ENCODE data around the gene PLXNA4. TPM values are rescaled to one million over a fixed set of nuclear protein-coding genes. Genes with fewer than 3 reads are reported as not detected.

Gene PLXNA4
- total and polyA plus RNA-seq, 10 donors: 0.15 to 14.7 (median 8.7) TPM

DNA sequence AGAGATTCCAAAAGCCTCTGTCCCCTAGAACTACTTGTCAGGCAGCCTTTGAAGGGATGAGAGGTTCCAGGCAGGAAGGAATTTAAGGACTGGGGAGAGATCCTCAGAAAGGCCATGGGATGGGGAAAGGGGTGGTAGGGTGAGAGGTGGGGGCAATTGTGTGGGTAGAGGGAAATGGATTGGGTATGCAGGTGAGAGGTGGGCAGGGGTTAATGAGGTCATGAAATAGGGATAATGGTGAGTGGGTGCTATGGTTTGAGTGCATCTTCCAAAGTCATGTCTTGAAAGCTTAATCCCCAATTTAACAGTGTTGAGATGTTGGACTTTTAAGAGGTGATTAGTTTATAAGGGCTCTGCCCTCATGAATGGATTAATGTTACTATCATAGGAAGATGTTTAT is 383.5 kb downstream of the PLXNA4 start:
- intact Hi-C loops (cut with DNase I; ENCODE audit: low total_unique reads): no loop called here
- H3K4me1 ChIP-seq: no peaks in the 10 kb centered on the region
- TF ChIP-seq, protein P1, sequence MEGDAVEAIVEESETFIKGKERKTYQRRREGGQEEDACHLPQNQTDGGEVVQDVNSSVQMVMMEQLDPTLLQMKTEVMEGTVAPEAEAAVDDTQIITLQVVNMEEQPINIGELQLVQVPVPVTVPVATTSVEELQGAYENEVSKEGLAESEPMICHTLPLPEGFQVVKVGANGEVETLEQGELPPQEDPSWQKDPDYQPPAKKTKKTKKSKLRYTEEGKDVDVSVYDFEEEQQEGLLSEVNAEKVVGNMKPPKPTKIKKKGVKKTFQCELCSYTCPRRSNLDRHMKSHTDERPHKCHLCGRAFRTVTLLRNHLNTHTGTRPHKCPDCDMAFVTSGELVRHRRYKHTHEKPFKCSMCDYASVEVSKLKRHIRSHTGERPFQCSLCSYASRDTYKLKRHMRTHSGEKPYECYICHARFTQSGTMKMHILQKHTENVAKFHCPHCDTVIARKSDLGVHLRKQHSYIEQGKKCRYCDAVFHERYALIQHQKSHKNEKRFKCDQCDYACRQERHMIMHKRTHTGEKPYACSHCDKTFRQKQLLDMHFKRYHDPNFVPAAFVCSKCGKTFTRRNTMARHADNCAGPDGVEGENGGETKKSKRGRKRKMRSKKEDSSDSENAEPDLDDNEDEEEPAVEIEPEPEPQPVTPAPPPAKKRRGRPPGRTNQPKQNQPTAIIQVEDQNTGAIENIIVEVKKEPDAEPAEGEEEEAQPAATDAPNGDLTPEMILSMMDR (IDR thresholded peaks at IDR 0.05 in 8 of 11, conservative IDR thresholded peaks at IDR 0.05 in 3 of 11): no peak
- no peak for TF ChIP-seq POLR2A (IDR thresholded peaks at IDR 0.05)
- no peak for TF ChIP-seq POLR2AphosphoS5 (IDR thresholded peaks at IDR 0.05)
- peaks cover 0 to 7% (median under 1%) of the 10 kb centered on the region in 8 donors for H3K9me3 ChIP-seq
- no peak overlapping the region for H3K27ac ChIP-seq
- peaks cover 0 to 10% (median 0%) of the 10 kb centered on the region in 6 donors for H3K36me3 ChIP-seq
- H3K4me3 ChIP-seq: no peak overlapping the region
- H3K27me3 ChIP-seq (replicated peaks in 1 of 7): no peaks in the 10 kb centered on the region
- no peak for DNase-seq

DNA sequence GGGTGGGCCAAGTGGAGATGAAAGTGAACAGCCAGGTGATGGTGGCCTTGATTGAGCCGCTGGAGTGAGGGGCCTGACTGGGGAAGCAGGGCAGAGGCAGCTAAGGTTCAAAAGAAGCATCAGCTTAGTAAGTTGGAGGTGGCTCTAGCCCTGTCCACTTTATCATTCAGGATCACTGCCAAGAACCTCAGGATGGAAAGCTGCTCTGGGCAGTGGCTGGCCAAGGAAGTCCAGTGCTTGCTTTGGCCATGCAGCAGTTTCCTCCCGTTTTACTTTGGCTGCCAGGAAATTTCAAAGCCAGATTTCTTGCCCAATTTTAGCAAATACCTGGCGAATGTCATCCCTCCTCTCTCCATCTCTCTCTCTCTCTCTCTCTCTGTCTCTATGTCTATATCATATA is 384.9 kb downstream of the PLXNA4 start:
- 53 to 64% (median 60%) methylated on average over 3 of the region's 3 CpGs for WGBS, 5 donors
- intact Hi-C loops (cut with DNase I; ENCODE audit: low total_unique reads): no loop called here
- H3K27ac ChIP-seq: no peak overlapping the region

DNA sequence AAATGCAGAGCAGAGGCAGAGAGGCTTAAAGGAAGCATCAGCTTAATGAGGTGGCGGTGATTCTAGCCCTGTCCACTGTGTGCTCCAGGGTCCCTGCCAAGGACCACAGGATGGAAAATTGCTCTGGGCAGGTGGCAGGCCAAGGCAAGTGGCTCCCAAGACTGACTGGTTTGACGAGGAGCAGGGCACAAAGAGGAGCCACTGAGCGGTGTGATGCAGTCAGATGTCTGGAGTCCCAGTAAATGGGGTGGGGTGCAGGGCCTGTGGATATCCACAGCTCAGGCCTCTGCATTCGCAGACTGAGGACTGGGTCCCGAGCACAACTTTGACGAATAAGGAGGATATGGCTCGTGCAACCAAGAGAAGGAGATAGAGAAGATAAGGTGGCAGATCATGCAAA is 385.6 kb downstream of the PLXNA4 start:
- Histone ChIP-seq H3K27me3 (replicated peaks in 1 of 7) (no peaks in the 10 kb centered on the region), H3K4me3 (no peak overlapping the region), H3K9me3 (peaks cover 0 to 27% (median 14%) of the 10 kb centered on the region in 8 donors), H3K4me1 (no peaks in the 10 kb centered on the region), H3K27ac (no peak overlapping the region), H3K36me3 (peaks cover 0 to 20% (median 0%) of the 10 kb centered on the region in 6 donors)
- DNase-seq: peak; percentile 54
- 85 to 92% (median 89%) methylated on average over 7 of the region's 7 CpGs for WGBS, 5 donors
- TF ChIP-seq POLR2A (IDR thresholded peaks at IDR 0.05) (no peak), POLR2AphosphoS5 (IDR thresholded peaks at IDR 0.05) (no peak)
- TF ChIP-seq, protein P1 (IDR thresholded peaks at IDR 0.05 in 8 of 11, conservative IDR thresholded peaks at IDR 0.05 in 3 of 11): no peak
- intact Hi-C loops (cut with DNase I; ENCODE audit: low total_unique reads): no loop called here

More for the DNA sequence above, 384.9 kb downstream of the PLXNA4 start:
- TF ChIP-seq POLR2AphosphoS5 (IDR thresholded peaks at IDR 0.05): no peak
- TF ChIP-seq, protein P1 (IDR thresholded peaks at IDR 0.05 in 8 of 11, conservative IDR thresholded peaks at IDR 0.05 in 3 of 11): no peak
- TF ChIP-seq POLR2A (IDR thresholded peaks at IDR 0.05): no peak
- H3K27me3 ChIP-seq (replicated peaks in 1 of 7): no peaks in the 10 kb centered on the region
- no peaks in the 10 kb centered on the region for H3K4me1 ChIP-seq
- H3K9me3 ChIP-seq: peaks cover 0 to 21% (median 13%) of the 10 kb centered on the region in 8 donors
- peaks cover 0 to 15% (median 0%) of the 10 kb centered on the region in 6 donors for H3K36me3 ChIP-seq
- no peak overlapping the region for H3K4me3 ChIP-seq
- DNase-seq: peak; percentile 2

DNA sequence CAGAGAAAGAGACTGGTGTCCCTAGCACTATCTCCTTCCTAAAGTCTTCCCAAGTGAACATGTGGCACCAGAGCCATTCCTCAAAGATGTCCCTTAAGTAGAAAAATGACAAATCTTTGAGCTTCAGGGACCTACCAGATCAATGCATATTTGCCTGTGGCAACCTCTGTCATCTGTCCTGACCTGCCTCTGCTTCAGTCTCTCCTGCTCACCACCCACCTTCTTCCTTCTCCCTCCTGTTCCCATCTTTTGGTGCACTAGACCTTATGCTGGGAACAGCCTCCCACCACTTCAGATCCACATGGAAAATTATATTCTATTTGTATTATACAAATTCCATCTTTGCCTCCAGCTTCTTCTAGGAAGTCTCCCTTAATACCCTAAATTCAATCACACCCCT is 386.4 kb downstream of the PLXNA4 start:
- intact Hi-C loops (cut with DNase I; ENCODE audit: low total_unique reads): no loop called here

More for the DNA sequence above, 386.4 kb downstream of the PLXNA4 start:
- no peaks in the 10 kb centered on the region for H3K27me3 ChIP-seq (replicated peaks in 1 of 7)
- no peak overlapping the region for H3K4me3 ChIP-seq
- H3K9me3 ChIP-seq: peaks cover 0 to 27% (median 14%) of the 10 kb centered on the region in 8 donors
- H3K27ac ChIP-seq: no peak overlapping the region
- no peaks in the 10 kb centered on the region for H3K4me1 ChIP-seq
- no peak for TF ChIP-seq POLR2AphosphoS5 (IDR thresholded peaks at IDR 0.05)
- TF ChIP-seq, protein P1 (IDR thresholded peaks at IDR 0.05 in 8 of 11, conservative IDR thresholded peaks at IDR 0.05 in 3 of 11): no peak
- TF ChIP-seq POLR2A (IDR thresholded peaks at IDR 0.05): no peak
- H3K36me3 ChIP-seq: peaks cover 0 to 26% (median 0%) of the 10 kb centered on the region in 6 donors
- no peak for DNase-seq
